Heart left ventricle (tissue), 13 donors: ENCODE results near the gene NELL1.

Experiments
- CTCF ChIP-seq, 12 donors: fragments of 200-600 bp; sonication (generic) in 4 of 12; IDR thresholded peaks; one replicate each; pipeline versions ENCODE4 v1.5.0 to v1.8.0; 2018 to 2022; ENCODE audit warnings: antibody characterized with exemption in 12 of 12, mild to moderate bottlenecking in 5 of 12
- POLR2A ChIP-seq, 2 donors: fragments of 450-650 bp; IDR thresholded peaks; one replicate each; pipeline ENCODE4 v1.6.1; 2017; ENCODE audit warnings: antibody characterized with exemption in 2 of 2, mild to moderate bottlenecking in 2 of 2, moderate library complexity in 2 of 2
- donor health status: ischemic (EF 13 %, LVEDD 7.1; RV severe dilation, severe dysfunction).
- donor health status: DM: no; HTN: yes; CAD: no.
- donor health status: DM: no; HTN: no; CAD: no.
- donor health status: ischemic (EF 25% LVEDD 6.9; RV normal size, moderate dysfunction).
- donor health status: ischemic (EF 25% LVEDD 5.7; RV mildly dilated, moderate dysfunction).
- donor health status: ischemic (EF 35%, LVEDD 5.7; RV mildly dilated, moderate dysfunction).
- donor health status: nonischemic (EF 11% LVEDD 7.7; RV severe dilation, severe dysfunction).
- donor health status: DM: yes; HTN: yes; CAD: no.
- donor health status: PGD.
- donor health status: ischemic (EF 29% LVEDD 5.4; RV normal size, mild dysfunction).
- donor health status: nonischemic (EF 23%, LVEDD 6.1; RV moderate dilation, normal function).

DNA sequence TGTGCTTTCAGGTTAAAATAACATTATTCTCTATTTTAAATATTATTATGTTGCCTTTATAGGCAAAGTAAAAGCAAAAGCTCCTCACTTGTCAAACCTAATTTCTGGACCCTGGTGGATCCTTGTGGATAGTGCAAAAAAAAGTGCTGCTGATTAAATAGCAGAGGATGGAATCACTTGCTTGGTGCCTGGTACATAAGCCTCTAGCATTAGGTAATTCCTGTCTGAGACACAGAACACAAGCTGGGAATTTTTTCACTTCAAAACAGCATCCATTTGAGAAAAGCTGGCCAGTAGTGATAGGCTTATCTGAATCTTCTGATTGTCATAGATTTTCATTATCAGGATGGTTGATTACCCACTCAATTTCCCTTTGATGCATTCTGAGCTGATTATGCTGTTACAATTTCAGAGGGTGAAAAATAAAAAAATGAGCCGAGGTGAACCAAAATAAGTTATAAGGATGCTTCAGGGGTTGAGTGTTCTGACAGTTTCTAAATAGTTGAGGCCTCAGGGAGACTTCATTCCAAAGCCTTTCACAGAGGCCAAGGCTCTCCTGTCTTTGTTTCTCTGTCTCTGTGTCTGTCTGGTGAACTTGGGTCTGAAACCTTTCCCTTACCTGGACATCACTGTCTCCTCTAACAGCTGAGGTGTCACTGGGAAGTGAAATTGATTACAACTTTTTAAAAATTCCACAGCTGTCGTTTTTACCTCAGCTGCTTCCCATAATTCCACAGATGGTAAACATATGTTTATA lies 242.9 kb downstream of the NELL1 start:
- no peak for TF ChIP-seq CTCF (IDR thresholded peaks at IDR 0.05)
- TF ChIP-seq POLR2A (IDR thresholded peaks at IDR 0.05), result no peak
